ENCODE data around the gene NSUN3.

NSUN3 gene

DNA sequence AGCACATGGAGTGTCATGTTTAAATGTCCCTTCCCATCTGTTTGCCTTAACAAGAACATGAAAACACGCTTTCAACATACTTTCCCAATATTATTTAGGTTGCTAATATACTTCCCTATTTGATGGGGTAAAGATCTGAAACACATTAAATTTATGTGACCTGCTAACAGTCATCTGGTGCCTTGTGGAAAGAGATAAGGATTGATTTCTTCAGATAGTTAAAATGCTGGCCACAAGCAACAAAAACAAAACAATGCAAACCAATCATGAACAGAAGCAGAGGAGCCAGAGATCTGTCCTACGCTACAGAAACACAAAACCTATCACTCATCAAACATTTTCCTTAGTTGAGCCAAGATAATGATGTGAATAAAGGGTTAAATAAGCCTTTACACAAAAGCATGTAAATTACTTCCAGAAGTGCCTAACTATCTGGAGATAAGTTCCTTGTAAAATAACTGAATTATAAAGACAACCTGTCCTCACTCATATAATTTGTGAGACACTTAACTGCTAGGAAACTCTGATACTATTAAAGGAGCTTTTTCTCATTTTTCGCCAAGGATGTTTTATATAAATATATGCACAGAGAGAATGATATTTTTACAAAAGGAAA lies 109.9 kb downstream of the NSUN3 start:
- DNase-seq (no peak), ATAC-seq (replicated peaks) (no peak)
- no peak overlapping the region for H3K4me3 Mint-ChIP-seq
- no peaks in the 10 kb centered on the region for H3K9me3 Mint-ChIP-seq
- no peaks in the 10 kb centered on the region for H3K27me3 Mint-ChIP-seq
- H3K4me1 Mint-ChIP-seq, result no peaks in the 10 kb centered on the region
- no peak overlapping the region for H3K27ac Mint-ChIP-seq
- no peaks in the 10 kb centered on the region for H3K36me3 Mint-ChIP-seq

GRCh38 chr3:94173673-94174434 lies 111.0 kb downstream of the NSUN3 start:
- Mint-ChIP-seq H3K4me1 (no peaks in the 10 kb centered on the region), H3K27me3 (no peaks in the 10 kb centered on the region), H3K9me3 (no peaks in the 10 kb centered on the region), H3K27ac (no peak overlapping the region), H3K4me3 (no peak overlapping the region), H3K36me3 (no peaks in the 10 kb centered on the region)
- no peak for ATAC-seq (replicated peaks)
- no peak for DNase-seq

- Mint-ChIP-seq H3K9me3 (no peaks in the 10 kb centered on the region), H3K27ac (no peak overlapping the region), H3K27me3 (no peaks in the 10 kb centered on the region), H3K36me3 (no peaks in the 10 kb centered on the region), H3K4me3 (no peak overlapping the region), H3K4me1 (no peaks in the 10 kb centered on the region)
- DNase-seq (no peak), ATAC-seq (replicated peaks) (no peak)
Measured at GRCh38 chr3:94175677-94176076, 112.8 kb downstream of the NSUN3 start.

- Mint-ChIP-seq H3K27ac (no peak overlapping the region), H3K27me3 (no peaks in the 10 kb centered on the region), H3K4me3 (no peak overlapping the region), H3K36me3 (no peaks in the 10 kb centered on the region), H3K9me3 (no peaks in the 10 kb centered on the region), H3K4me1 (no peaks in the 10 kb centered on the region)
- DNase-seq (no peak), ATAC-seq (replicated peaks) (no peak)
Measured at GRCh38 chr3:94176988-94177745, 114.3 kb downstream of the NSUN3 start.

Data from stimulated activated naive B cell treated with anti-CD40 and anti-IgM and Interleukin-4, amounts not matched to agents 10 μg/mL and 1 μg/mL and 100 μg/mL, for 72 hours (primary cell).